NCI-H1436 treated with DMSO at 0.1 percent for 48 hours (cell line): ENCODE results near the gene CAPN15.

ENCODE experiments used
- DNase-seq: peaks from one replicate; lab custom pipeline; 2025; lab: John Stamatoyannopoulos, UW

Gene CAPN15

GRCh38 chr16:578232-578869 is 50.8 kb downstream of the CAPN15 start:
- DNase-seq: no peak

GRCh38 chr16:578870-579405 is 51.4 kb downstream of the CAPN15 start:
- DNase-seq: no peak

- DNase-seq: no peak
Observed at GRCh38 chr16:580141-580945, 52.8 kb downstream of the CAPN15 start.

GRCh38 chr16:580946-581498 is 53.5 kb downstream of the CAPN15 start:
- DNase-seq: no peak

GRCh38 chr16:582218-582613 is 54.7 kb downstream of the CAPN15 start:
- DNase-seq: no peak

- no peak for DNase-seq
Observed at GRCh38 chr16:582614-583331, 55.3 kb downstream of the CAPN15 start.

GRCh38 chr16:583470-583814 is 55.9 kb downstream of the CAPN15 start:
- no peak for DNase-seq

- no peak for DNase-seq
Observed at GRCh38 chr16:583815-584591, 56.5 kb downstream of the CAPN15 start.

- DNase-seq: no peak
Observed at GRCh38 chr16:585351-585750, 57.8 kb downstream of the CAPN15 start.

GRCh38 chr16:586047-586644 is 58.6 kb downstream of the CAPN15 start:
- DNase-seq: no peak

GRCh38 chr16:586645-587590 is 59.4 kb downstream of the CAPN15 start:
- no peak for DNase-seq

- DNase-seq: no peak
Observed at GRCh38 chr16:588639-588888, 61.1 kb downstream of the CAPN15 start.

- peak; percentile 59 for DNase-seq
Observed at GRCh38 chr16:588889-589657, 61.6 kb downstream of the CAPN15 start.

GRCh38 chr16:589658-590187 is 62.2 kb downstream of the CAPN15 start, which contains the start of gene RAB40C:
TSS of gene RAB40C (plus strand) at chr16:590066. CDS start at chr16:590292, 226 bp downstream.
- peak; percentile 65 for DNase-seq

- DNase-seq: no peak
Observed at GRCh38 chr16:590188-590814, 62.8 kb downstream of the CAPN15 start.

- DNase-seq: no peak
Observed at GRCh38 chr16:590815-591200, 63.3 kb downstream of the CAPN15 start.

- DNase-seq: no peak
Observed at GRCh38 chr16:591231-591630, 63.7 kb downstream of the CAPN15 start.

- no peak for DNase-seq
Observed at GRCh38 chr16:591892-592517, 64.5 kb downstream of the CAPN15 start.
